Natural killer cell (primary cell): Measurements from ENCODE around the gene DEGS1. TPM values are rescaled to one million over a fixed set of nuclear protein-coding genes. Genes with fewer than 3 reads are reported as not detected.

Experiments used
- ATAC-seq, 3 donors: fragments of 150-1000 bp in 2 of 3; fragments of 200-7000 bp in 1 of 3; cut with Tn5 transposase; 1 replicate in 1 of 3; 2 replicates in 2 of 3; pipeline ENCODE4 v1.10.0; 2021; ENCODE audit warnings: mild to moderate bottlenecking in 2 of 3, moderate library complexity in 2 of 3
- DNase-seq, 2 donors: peaks; one replicate each; pipeline versions ENCODE4 v3.0.0 to v3.0.0-alpha.2; 2013 to 2021; ENCODE audit warnings: mixed read lengths in 1 of 2
- H3K27ac ChIP-seq: one replicate; pipeline ENCODE4 v1.5.1; 2013; ENCODE audit warnings: mild to moderate bottlenecking, low read length
- H3K27me3 ChIP-seq: one replicate; pipeline ENCODE4 v1.6.1; 2013; ENCODE audit warnings: low read length; ENCODE audit not compliant: control insufficient read depth, insufficient read depth
- H3K36me3 ChIP-seq: one replicate; pipeline ENCODE4 v1.6.1; 2013; ENCODE audit warnings: low read length; ENCODE audit not compliant: control insufficient read depth, insufficient read depth
- H3K4me1 ChIP-seq: one replicate; pipeline ENCODE4 v1.6.1; 2013; ENCODE audit warnings: low read length; ENCODE audit not compliant: control insufficient read depth, insufficient read depth
- H3K4me3 ChIP-seq: one replicate; pipeline ENCODE4 v1.5.1; 2013; ENCODE audit warnings: low read length
- H3K9me3 ChIP-seq: one replicate; pipeline ENCODE4 v1.6.1; 2013; ENCODE audit warnings: low read length; ENCODE audit not compliant: control insufficient read depth, insufficient read depth
- H3K27ac Mint-ChIP-seq, 2 donors: one replicate each; pipeline ENCODE4 v1.8.0; 2022; ENCODE audit warnings: mild to moderate bottlenecking in 2 of 2, mixed read lengths in 2 of 2, moderate library complexity in 1 of 2
- H3K27me3 Mint-ChIP-seq, 2 donors: one replicate each; pipeline ENCODE4 v1.8.0; 2022; ENCODE audit warnings: low read depth in 2 of 2, mixed read lengths in 2 of 2
- H3K36me3 Mint-ChIP-seq: one replicate; pipeline ENCODE4 v1.8.0; 2022; ENCODE audit warnings: mixed read lengths
- H3K4me1 Mint-ChIP-seq, 2 donors: one replicate each; pipeline ENCODE4 v1.8.0; 2022; ENCODE audit warnings: mixed read lengths in 2 of 2
- H3K4me3 Mint-ChIP-seq: one replicate; pipeline ENCODE4 v1.8.0; 2022; ENCODE audit warnings: mild to moderate bottlenecking, moderate library complexity, mixed read lengths
- H3K9me3 Mint-ChIP-seq, 2 donors: one replicate each; pipeline ENCODE4 v1.8.0; 2022; ENCODE audit warnings: mixed read lengths in 2 of 2
- WGBS: methylation state at CpG from one replicate; pipeline ENCODE4 v1.1.7; 2013; ENCODE audit warnings: missing lambda C conversion rate; ENCODE audit not compliant: insufficient coverage; 5-methylcytosine and 5-hydroxymethylcytosine counted together
- intact Hi-C: fragments of 100-400 bp; cut with micrococcal nuclease; formaldehyde crosslinking; loops from one replicate; pipeline ENCODE4 v1.14.2; 2022
- total RNA-seq, 4 donors: library from RNA; stranded (reverse); fragments of 120-200 nt in 1 of 4; gene quantifications; one replicate each; pipeline versions ENCODE4 v1.2.3 to v1.2.4, GENCODE V29; 2013 to 2022
- TF ChIP-seq, protein P1 (sequence below): fragments of 200-600 bp; IDR thresholded peaks from one replicate; pipeline ENCODE4 v1.8.0; 2022; ENCODE audit warnings: antibody characterized with exemption

The DEGS1 gene
- total RNA-seq, 3 donors from 2014 or later (not counting 1 experiment from before 2014, with no cell fraction given): 28.6 to 29.2 (median 28.6) TPM

DNA sequence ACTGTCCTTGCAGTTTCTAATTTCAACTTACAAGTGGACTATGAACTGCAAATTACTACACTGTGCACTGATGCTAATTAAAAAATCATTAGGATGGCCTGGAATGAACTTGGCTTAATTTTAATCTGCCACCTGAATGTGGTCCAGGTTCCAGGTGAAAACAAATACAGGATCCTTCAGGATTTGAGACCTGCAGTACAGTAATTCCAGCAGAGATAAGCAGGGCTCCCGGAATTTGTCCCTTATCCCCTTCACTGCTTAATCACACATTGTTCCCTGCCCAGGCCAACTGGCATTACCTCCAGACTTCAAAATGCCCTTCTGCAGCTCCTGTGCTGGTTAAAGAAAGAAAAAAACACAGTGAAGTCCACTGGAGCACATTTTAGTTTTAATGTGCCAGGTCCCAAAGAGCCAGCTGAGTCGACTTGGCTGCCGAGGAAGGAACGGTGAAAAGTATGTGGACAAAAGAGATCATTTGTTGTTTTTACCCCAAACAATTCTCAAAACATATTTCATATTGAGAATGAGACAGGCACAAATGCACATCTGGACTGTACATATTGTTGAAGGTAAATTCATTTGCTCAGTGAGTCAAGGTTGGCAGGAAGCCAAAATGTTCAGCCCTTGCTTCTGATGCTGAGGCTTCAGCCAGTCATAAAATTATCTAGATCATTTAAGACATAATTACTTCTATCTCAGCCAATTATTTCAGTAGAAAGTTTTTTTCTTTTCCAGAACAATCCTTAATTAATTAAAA, 28.3 kb downstream of the DEGS1 start:
- Histone ChIP-seq H3K4me3 (no peak overlapping the region), H3K27me3 (no peaks in the 10 kb centered on the region), H3K4me1 (no peaks in the 10 kb centered on the region), H3K36me3 (no peaks in the 10 kb centered on the region), H3K27ac (no peak overlapping the region), H3K9me3 (no peaks in the 10 kb centered on the region)
- Mint-ChIP-seq H3K27me3 (no peaks in the 10 kb centered on the region), H3K4me1 (no peaks in the 10 kb centered on the region), H3K36me3 (no peaks in the 10 kb centered on the region), H3K4me3 (no peak overlapping the region), H3K27ac (no peak overlapping the region), H3K9me3 (no peaks in the 10 kb centered on the region)
- intact Hi-C loops: no loop called here
- TF ChIP-seq, protein P1, sequence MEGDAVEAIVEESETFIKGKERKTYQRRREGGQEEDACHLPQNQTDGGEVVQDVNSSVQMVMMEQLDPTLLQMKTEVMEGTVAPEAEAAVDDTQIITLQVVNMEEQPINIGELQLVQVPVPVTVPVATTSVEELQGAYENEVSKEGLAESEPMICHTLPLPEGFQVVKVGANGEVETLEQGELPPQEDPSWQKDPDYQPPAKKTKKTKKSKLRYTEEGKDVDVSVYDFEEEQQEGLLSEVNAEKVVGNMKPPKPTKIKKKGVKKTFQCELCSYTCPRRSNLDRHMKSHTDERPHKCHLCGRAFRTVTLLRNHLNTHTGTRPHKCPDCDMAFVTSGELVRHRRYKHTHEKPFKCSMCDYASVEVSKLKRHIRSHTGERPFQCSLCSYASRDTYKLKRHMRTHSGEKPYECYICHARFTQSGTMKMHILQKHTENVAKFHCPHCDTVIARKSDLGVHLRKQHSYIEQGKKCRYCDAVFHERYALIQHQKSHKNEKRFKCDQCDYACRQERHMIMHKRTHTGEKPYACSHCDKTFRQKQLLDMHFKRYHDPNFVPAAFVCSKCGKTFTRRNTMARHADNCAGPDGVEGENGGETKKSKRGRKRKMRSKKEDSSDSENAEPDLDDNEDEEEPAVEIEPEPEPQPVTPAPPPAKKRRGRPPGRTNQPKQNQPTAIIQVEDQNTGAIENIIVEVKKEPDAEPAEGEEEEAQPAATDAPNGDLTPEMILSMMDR: no peak
- 100% methylated on average over 1 of the region's 4 CpGs for WGBS
- DNase-seq (peak in 1 of 2 donors; percentile 26), ATAC-seq (no peak)

GRCh38 chr1:224212618-224213061, 29.6 kb downstream of the DEGS1 start:
- intact Hi-C loops: no loop called here
- Mint-ChIP-seq H3K27ac (no peak overlapping the region), H3K36me3 (no peaks in the 10 kb centered on the region), H3K9me3 (no peaks in the 10 kb centered on the region), H3K4me1 (no peaks in the 10 kb centered on the region), H3K27me3 (no peaks in the 10 kb centered on the region), H3K4me3 (no peak overlapping the region)
- no peaks in the 10 kb centered on the region for H3K27me3 ChIP-seq
- H3K36me3 ChIP-seq: no peaks in the 10 kb centered on the region
- H3K9me3 ChIP-seq: no peaks in the 10 kb centered on the region
- WGBS: 94% methylated on average over 13 of the region's 13 CpGs
- no peak for ATAC-seq
- DNase-seq: no peak
- H3K27ac ChIP-seq: no peak overlapping the region
- no peaks in the 10 kb centered on the region for H3K4me1 ChIP-seq
- TF ChIP-seq, protein P1: no peak
- no peak overlapping the region for H3K4me3 ChIP-seq

- TF ChIP-seq, protein P1: no peak
- H3K27me3 Mint-ChIP-seq: no peaks in the 10 kb centered on the region
- no peaks in the 10 kb centered on the region for H3K9me3 Mint-ChIP-seq
- no peak for DNase-seq
- H3K27me3 ChIP-seq: no peaks in the 10 kb centered on the region
- H3K36me3 ChIP-seq: no peaks in the 10 kb centered on the region
- H3K27ac Mint-ChIP-seq: no peak overlapping the region
- no peaks in the 10 kb centered on the region for H3K36me3 Mint-ChIP-seq
- 88% methylated on average over 4 of the region's 4 CpGs for WGBS
- H3K4me1 ChIP-seq: no peaks in the 10 kb centered on the region
- H3K27ac ChIP-seq: no peak overlapping the region
- no peak for ATAC-seq
- no peaks in the 10 kb centered on the region for H3K9me3 ChIP-seq
- H3K4me3 ChIP-seq: no peak overlapping the region
- H3K4me1 Mint-ChIP-seq: no peaks in the 10 kb centered on the region
- intact Hi-C loops: no loop called here
- no peak overlapping the region for H3K4me3 Mint-ChIP-seq
These were observed 30.5 kb downstream of the DEGS1 start for GRCh38 chr1:224213438-224214119.
